ENCODE measurements around the gene LYRM4.

LYRM4 gene

GRCh38 chr6:5203546-5203945 lies 57.2 kb downstream of the LYRM4 start:
- DNase-seq = no peak

GRCh38 chr6:5202941-5203340 lies 57.8 kb downstream of the LYRM4 start:
- no peak for DNase-seq

GRCh38 chr6:5202206-5202605 lies 58.5 kb downstream of the LYRM4 start:
- no peak for DNase-seq

- DNase-seq = no peak
These were observed 59.5 kb downstream of the LYRM4 start for GRCh38 chr6:5201271-5201670.

- DNase-seq = no peak
These were observed 61.0 kb downstream of the LYRM4 start for GRCh38 chr6:5199702-5200101.

GRCh38 chr6:5199283-5199682 lies 61.5 kb downstream of the LYRM4 start:
- DNase-seq = no peak

GRCh38 chr6:5197084-5197483 lies 63.7 kb downstream of the LYRM4 start:
- DNase-seq = no peak

GRCh38 chr6:5192135-5192794 lies 68.5 kb downstream of the LYRM4 start:
- DNase-seq = no peak

- DNase-seq = no peak
These were observed 69.0 kb downstream of the LYRM4 start for GRCh38 chr6:5191722-5192121.

GRCh38 chr6:5191222-5191621 lies 69.5 kb downstream of the LYRM4 start:
- no peak for DNase-seq

- peak; percentile 74 for DNase-seq
These were observed 70.2 kb downstream of the LYRM4 start for GRCh38 chr6:5190507-5190906.

GRCh38 chr6:5188646-5189045 lies 72.1 kb downstream of the LYRM4 start:
- DNase-seq = no peak

GRCh38 chr6:5184878-5185277 lies 75.9 kb downstream of the LYRM4 start:
- no peak for DNase-seq

- no peak for DNase-seq
These were observed 76.5 kb downstream of the LYRM4 start for GRCh38 chr6:5184218-5184617.

- DNase-seq = no peak
These were observed 79.0 kb downstream of the LYRM4 start for GRCh38 chr6:5181510-5182317.

GRCh38 chr6:5180636-5181035 lies 80.1 kb downstream of the LYRM4 start:
- DNase-seq = no peak

GRCh38 chr6:5179917-5180316 lies 80.8 kb downstream of the LYRM4 start:
- DNase-seq = no peak

GRCh38 chr6:5178806-5179205 lies 81.9 kb downstream of the LYRM4 start:
- DNase-seq = no peak

GRCh38 chr6:5175635-5176034 lies 85.1 kb downstream of the LYRM4 start:
- DNase-seq = no peak

GRCh38 chr6:5174756-5175549 lies 85.8 kb downstream of the LYRM4 start:
- DNase-seq = no peak

GRCh38 chr6:5174244-5174643 lies 86.5 kb downstream of the LYRM4 start:
- no peak for DNase-seq

- DNase-seq = no peak
These were observed 86.9 kb downstream of the LYRM4 start for GRCh38 chr6:5173810-5174209.

GRCh38 chr6:5172897-5173474 lies 87.8 kb downstream of the LYRM4 start:
- no peak for DNase-seq

Data from amniotic stem cell (primary cell).